Upper lobe of left lung (tissue), 6 donors: ENCODE results near the gene GPR21. TPM values are rescaled to one million over a fixed set of nuclear protein-coding genes. Genes with fewer than 3 reads are reported as not detected.

Experiments
- ATAC-seq, 2 donors: fragments of 200-7000 bp; cut with Tn5 transposase; one replicate each; pipeline ENCODE4 v1.9.1; 2022; ENCODE audit warnings: mild to moderate bottlenecking in 2 of 2, moderate library complexity in 2 of 2; ENCODE audit not compliant: low FRiP score in 2 of 2
- DNase-seq, 2 donors: peaks; one replicate each; pipeline ENCODE4 v3.0.0-alpha.2; 2019 to 2020
- H3K27ac ChIP-seq, 4 donors: fragments of 200-600 bp; sonication (generic); one replicate each; pipeline ENCODE4 v1.5.1; 2016 to 2019
- H3K27me3 ChIP-seq, 4 donors: fragments of 200-600 bp; sonication (generic); one replicate each; pipeline ENCODE4 v1.5.1; 2017 to 2019
- H3K36me3 ChIP-seq, 4 donors: fragments of 200-600 bp; sonication (generic); one replicate each; pipeline ENCODE4 v1.5.1; 2016 to 2019
- H3K4me1 ChIP-seq, 4 donors: fragments of 200-600 bp; sonication (generic); one replicate each; pipeline ENCODE4 v1.5.1; 2018 to 2019
- H3K4me3 ChIP-seq, 4 donors: fragments of 200-600 bp; sonication (generic); one replicate each; pipeline ENCODE4 v1.5.1; 2017 to 2019; ENCODE audit warnings: mild to moderate bottlenecking in 2 of 4, moderate library complexity in 1 of 4
- H3K9me3 ChIP-seq, 4 donors: fragments of 200-600 bp; sonication (generic); one replicate each; pipeline ENCODE4 v1.5.1; 2018 to 2019
- EP300 ChIP-seq, 4 donors: sonication (generic); formaldehyde crosslinking; IDR thresholded peaks; one replicate each; pipeline ENCODE4 v1.5.1; 2017; ENCODE audit warnings: antibody characterized with exemption in 4 of 4, control low read depth in 2 of 4
- POLR2A ChIP-seq, 4 donors: fragments of 450-650 bp; IDR thresholded peaks; one replicate each; pipeline ENCODE4 v1.5.1; 2016 to 2017; ENCODE audit warnings: antibody characterized with exemption in 4 of 4, mild to moderate bottlenecking in 2 of 4
- POLR2AphosphoS5 ChIP-seq, 2 donors: sonication (generic); formaldehyde crosslinking; IDR thresholded peaks; one replicate each; pipeline ENCODE4 v1.5.1; 2017; ENCODE audit warnings: antibody characterized with exemption in 2 of 2
- WGBS, 2 donors: methylation state at CpG; one replicate each; pipeline ENCODE4 v1.1.5; 2017 to 2018; 5-methylcytosine and 5-hydroxymethylcytosine counted together
- total RNA-seq, 6 donors: library from RNA; depleted of rRNA in 4 of 6; stranded (reverse); fragments of >200 nt in 4 of 6; gene quantifications; one replicate each; pipeline versions ENCODE4 v1.1.0 to v1.2.1, GENCODE V29; 2016 to 2021
- TF ChIP-seq, protein P1 (sequence below), 6 experiments: fragments of 450-650 bp in 4 of 6; fragments of 200-600 bp in 2 of 6; sonication (generic) in 2 of 6; IDR thresholded peaks; one replicate each; pipeline ENCODE4 v1.5.1; 2016 to 2019; ENCODE audit warnings: antibody characterized with exemption in 6 of 6
- donor health status: DM: no; HTN: no; CAD: no; lungs with moderate emphysema.
- donor health status: DM: no; HTN: yes; CAD: no; lungs with severe emphysema.

Gene GPR21
- total RNA-seq, 6 donors from 2014 or later: 1.6 to 3.1 (median 2.1) TPM; not detected in 3

DNA sequence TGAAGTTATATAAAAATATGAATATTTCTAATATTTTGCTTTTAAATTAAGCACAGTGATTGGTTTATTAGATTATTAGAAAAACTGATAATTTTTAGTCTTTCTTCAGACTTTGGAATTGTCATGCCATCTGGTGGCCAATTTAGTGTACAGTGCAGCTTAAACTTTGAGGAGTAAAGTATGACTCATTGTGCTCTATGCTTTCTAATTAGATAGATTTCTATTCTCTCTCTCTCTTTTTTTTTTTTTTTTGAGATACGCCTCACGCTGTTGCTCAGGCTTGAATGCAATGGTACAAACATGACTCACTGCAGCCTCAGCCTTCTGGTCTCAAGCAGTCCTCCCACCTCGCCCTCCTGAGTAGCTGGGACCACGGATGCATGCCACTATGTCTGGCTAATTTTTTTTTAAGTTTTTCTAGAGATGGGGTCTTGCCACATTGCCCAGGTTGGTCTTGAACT is 42.1 kb upstream of the GPR21 start:
- WGBS, 2 donors: 47 to 48% methylated on average over 4 of the region's 4 CpGs
- ATAC-seq: peak; percentile 49 to 84
- no peaks in the 10 kb centered on the region for H3K4me1 ChIP-seq
- H3K9me3 ChIP-seq: no peaks in the 10 kb centered on the region
- DNase-seq: no peak
- no peak overlapping the region for H3K4me3 ChIP-seq
- peaks cover 3 to 47% (median 15%) of the 10 kb centered on the region in 4 donors for H3K36me3 ChIP-seq
- H3K27me3 ChIP-seq: no peaks in the 10 kb centered on the region
- no peak for TF ChIP-seq EP300 (IDR thresholded peaks at IDR 0.05)
- no peak for TF ChIP-seq POLR2AphosphoS5 (IDR thresholded peaks at IDR 0.05)
- no peak for TF ChIP-seq POLR2A (IDR thresholded peaks at IDR 0.05)
- TF ChIP-seq, protein P1, sequence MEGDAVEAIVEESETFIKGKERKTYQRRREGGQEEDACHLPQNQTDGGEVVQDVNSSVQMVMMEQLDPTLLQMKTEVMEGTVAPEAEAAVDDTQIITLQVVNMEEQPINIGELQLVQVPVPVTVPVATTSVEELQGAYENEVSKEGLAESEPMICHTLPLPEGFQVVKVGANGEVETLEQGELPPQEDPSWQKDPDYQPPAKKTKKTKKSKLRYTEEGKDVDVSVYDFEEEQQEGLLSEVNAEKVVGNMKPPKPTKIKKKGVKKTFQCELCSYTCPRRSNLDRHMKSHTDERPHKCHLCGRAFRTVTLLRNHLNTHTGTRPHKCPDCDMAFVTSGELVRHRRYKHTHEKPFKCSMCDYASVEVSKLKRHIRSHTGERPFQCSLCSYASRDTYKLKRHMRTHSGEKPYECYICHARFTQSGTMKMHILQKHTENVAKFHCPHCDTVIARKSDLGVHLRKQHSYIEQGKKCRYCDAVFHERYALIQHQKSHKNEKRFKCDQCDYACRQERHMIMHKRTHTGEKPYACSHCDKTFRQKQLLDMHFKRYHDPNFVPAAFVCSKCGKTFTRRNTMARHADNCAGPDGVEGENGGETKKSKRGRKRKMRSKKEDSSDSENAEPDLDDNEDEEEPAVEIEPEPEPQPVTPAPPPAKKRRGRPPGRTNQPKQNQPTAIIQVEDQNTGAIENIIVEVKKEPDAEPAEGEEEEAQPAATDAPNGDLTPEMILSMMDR (IDR thresholded peaks at IDR 0.05): peak; percentile 47 to 77 (median 68)
- H3K27ac ChIP-seq: no peak overlapping the region

DNA sequence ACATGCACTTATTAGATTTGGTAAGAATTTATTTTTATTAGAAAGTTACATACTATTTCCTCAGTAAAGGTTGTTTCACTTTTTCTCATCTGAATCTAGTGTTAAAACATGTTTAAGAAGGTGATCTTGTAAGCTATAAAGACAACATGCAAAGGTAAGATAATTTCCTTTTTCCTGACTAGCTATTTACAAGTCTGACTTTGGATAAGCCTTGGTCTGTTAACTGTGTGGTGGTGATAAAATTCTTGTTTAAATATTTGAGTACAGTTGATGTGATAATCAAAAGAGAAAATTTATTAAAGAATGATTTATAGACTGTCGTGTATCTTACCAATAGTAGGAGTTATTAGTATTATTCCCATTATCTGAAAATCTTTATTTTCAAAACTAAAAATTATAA is 36.9 kb upstream of the GPR21 start:
- WGBS, 2 donors: 94 to 96% methylated on average over 1 of the region's 1 CpG
- TF ChIP-seq POLR2AphosphoS5 (IDR thresholded peaks at IDR 0.05): no peak
- TF ChIP-seq, protein P1 (IDR thresholded peaks at IDR 0.05): no peak
- no peak for TF ChIP-seq POLR2A (IDR thresholded peaks at IDR 0.05)
- TF ChIP-seq EP300 (IDR thresholded peaks at IDR 0.05): no peak
- H3K9me3 ChIP-seq: no peaks in the 10 kb centered on the region
- peaks cover 0 to 67% (median 20%) of the 10 kb centered on the region in 4 donors for H3K36me3 ChIP-seq
- H3K27ac ChIP-seq: no peak overlapping the region
- ATAC-seq (no peak), DNase-seq (no peak)
- H3K27me3 ChIP-seq: no peaks in the 10 kb centered on the region
- no peak overlapping the region for H3K4me3 ChIP-seq
- H3K4me1 ChIP-seq: no peaks in the 10 kb centered on the region

- WGBS, 2 donors: 91 to 94% methylated on average over 5 of the region's 5 CpGs
- peaks cover 0 to 6% (median 0%) of the 10 kb centered on the region in 4 donors for H3K4me1 ChIP-seq
- DNase-seq (no peak), ATAC-seq (no peak)
- H3K36me3 ChIP-seq: peaks cover 0 to 62% (median 18%) of the 10 kb centered on the region in 4 donors
- no peak overlapping the region for H3K4me3 ChIP-seq
- no peak overlapping the region for H3K27ac ChIP-seq
- TF ChIP-seq, protein P1 (IDR thresholded peaks at IDR 0.05): no peak
- TF ChIP-seq POLR2AphosphoS5 (IDR thresholded peaks at IDR 0.05) (no peak), POLR2A (IDR thresholded peaks at IDR 0.05) (no peak), EP300 (IDR thresholded peaks at IDR 0.05) (no peak)
- no peaks in the 10 kb centered on the region for H3K9me3 ChIP-seq
- no peaks in the 10 kb centered on the region for H3K27me3 ChIP-seq
Measured at GRCh38 chr9:122998448-122998847, 35.0 kb upstream of the GPR21 start.

DNA sequence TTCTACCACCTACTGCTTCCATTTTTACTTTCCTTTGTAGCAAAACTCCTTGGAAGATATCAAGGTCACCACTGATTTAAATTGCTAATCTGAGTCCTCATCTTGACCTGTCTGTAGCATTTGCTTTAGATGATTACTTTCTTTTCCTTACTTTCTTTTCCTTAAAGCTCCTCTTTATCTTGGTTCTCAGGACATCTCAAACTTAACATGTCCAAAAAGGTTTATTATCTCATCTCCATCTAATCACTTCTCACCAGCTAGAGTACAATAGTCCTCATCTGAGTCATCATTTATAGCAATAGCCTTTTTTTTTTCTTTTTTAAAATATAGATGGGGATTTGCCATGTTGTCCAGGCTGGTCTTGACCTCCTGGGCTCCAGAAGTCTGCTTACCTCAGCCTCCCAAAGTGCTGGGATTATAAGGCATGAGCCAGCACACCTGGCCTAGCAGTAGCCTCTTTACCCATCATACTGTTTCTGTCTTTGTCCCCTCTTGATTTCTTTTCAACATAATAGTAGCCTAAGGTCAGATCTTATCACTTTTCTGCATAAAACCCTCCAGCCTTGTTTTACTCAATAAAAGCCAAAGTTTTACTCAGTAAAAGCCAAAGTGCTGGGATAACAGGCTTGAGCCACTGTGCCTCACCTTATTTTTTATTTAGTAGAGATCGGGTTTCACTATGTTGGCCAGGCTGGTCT is 32.9 kb upstream of the GPR21 start:
- no peak overlapping the region for H3K4me3 ChIP-seq
- DNase-seq: no peak
- H3K4me1 ChIP-seq: peaks cover 0 to 6% (median 0%) of the 10 kb centered on the region in 4 donors
- H3K36me3 ChIP-seq: peaks cover 0 to 75% (median 18%) of the 10 kb centered on the region in 4 donors
- no peak for ATAC-seq
- WGBS, 2 donors: 95 to 100% methylated on average over 1 of the region's 1 CpG
- no peak overlapping the region for H3K27ac ChIP-seq
- TF ChIP-seq POLR2AphosphoS5 (IDR thresholded peaks at IDR 0.05) (no peak), POLR2A (IDR thresholded peaks at IDR 0.05) (no peak), EP300 (IDR thresholded peaks at IDR 0.05) (no peak)
- TF ChIP-seq, protein P1 (IDR thresholded peaks at IDR 0.05): no peak
- H3K9me3 ChIP-seq: no peaks in the 10 kb centered on the region
- H3K27me3 ChIP-seq: no peaks in the 10 kb centered on the region
